Testis (tissue), 2 donors: Measurements from ENCODE around the gene CA7.

Experiments
- CTCF ChIP-seq, 3 experiments: fragments of 450-650 bp in 2 of 3; fragments of 200-600 bp in 1 of 3; sonication (generic) in 1 of 3; IDR thresholded peaks; one replicate each; pipeline ENCODE4 v1.5.1; 2016 to 2019; ENCODE audit warnings: antibody characterized with exemption in 3 of 3, mild to moderate bottlenecking in 2 of 3, moderate library complexity in 1 of 3
- POLR2A ChIP-seq: fragments of 450-650 bp; IDR thresholded peaks from one replicate; pipeline ENCODE4 v1.6.1; 2017; ENCODE audit warnings: antibody characterized with exemption, mild to moderate bottlenecking, moderate library complexity

- TF ChIP-seq CTCF (IDR thresholded peaks at IDR 0.05) (no peak), POLR2A (no peak)
Observed at GRCh38 chr16:66848172-66848571, 4.0 kb downstream of the CA7 start.
